Stimulated activated CD4-positive, alpha-beta T cell treated with anti-CD3 and anti-CD28 coated beads, Interleukin-2, amount 100 ng/mL, for 24 hours (primary cell): Measurements from ENCODE around the gene TRPC4AP.
"Not testable (repeated sequence)": the region's sequence is repeated elsewhere in the genome, so short reads cannot be mapped to it uniquely, and the experiment has no call there.

Source experiments
- DNase-seq, 2 donors: peaks; one replicate each; pipeline ENCODE4 v3.0.0-alpha.2; 2020

Gene TRPC4AP

GRCh38 chr20:35055445-35056276 lies 36.9 kb downstream of the TRPC4AP start:
- DNase-seq: peak in 1 of 2 donors; percentile 13

- no peak for DNase-seq
Observed at GRCh38 chr20:35054814-35055213, 37.8 kb downstream of the TRPC4AP start.

- not testable (repeated sequence) for DNase-seq
Observed at GRCh38 chr20:35052616-35053015, 40.0 kb downstream of the TRPC4AP start.

- no peak for DNase-seq
Observed at GRCh38 chr20:35049776-35050352, 42.7 kb downstream of the TRPC4AP start.

GRCh38 chr20:35048739-35049138 lies 43.9 kb downstream of the TRPC4AP start:
- no peak for DNase-seq

GRCh38 chr20:35042268-35042667 lies 50.3 kb downstream of the TRPC4AP start:
- no peak for DNase-seq

- DNase-seq: no peak
Observed at GRCh38 chr20:35040646-35041045, 52.0 kb downstream of the TRPC4AP start.

- no peak for DNase-seq
Observed at GRCh38 chr20:35039846-35040489, 52.6 kb downstream of the TRPC4AP start.

GRCh38 chr20:35039146-35039545 lies 53.5 kb downstream of the TRPC4AP start:
- DNase-seq: no peak

GRCh38 chr20:35034145-35034544 lies 58.5 kb downstream of the TRPC4AP start:
- DNase-seq: no peak

- no peak for DNase-seq
Observed at GRCh38 chr20:35030136-35030535, 62.5 kb downstream of the TRPC4AP start.

GRCh38 chr20:35027301-35027700 lies 65.3 kb downstream of the TRPC4AP start:
- DNase-seq: no peak

GRCh38 chr20:35025116-35025515 lies 67.5 kb downstream of the TRPC4AP start:
- no peak for DNase-seq

GRCh38 chr20:35023624-35024023 lies 69.0 kb downstream of the TRPC4AP start:
- no peak for DNase-seq

GRCh38 chr20:35021831-35022230 lies 70.8 kb downstream of the TRPC4AP start:
- no peak for DNase-seq

- no peak for DNase-seq
Observed at GRCh38 chr20:35021063-35021462, 71.5 kb downstream of the TRPC4AP start.

GRCh38 chr20:35020108-35020928 lies 72.3 kb downstream of the TRPC4AP start:
- no peak for DNase-seq

GRCh38 chr20:35018590-35019371 lies 73.8 kb downstream of the TRPC4AP start:
- no peak for DNase-seq

GRCh38 chr20:35017099-35017835 lies 75.3 kb downstream of the TRPC4AP start:
- no peak for DNase-seq

- DNase-seq: no peak
Observed at GRCh38 chr20:35015863-35016193, 76.8 kb downstream of the TRPC4AP start.

- no peak for DNase-seq
Observed at GRCh38 chr20:35014537-35014936, 78.1 kb downstream of the TRPC4AP start.
